Measurements from ENCODE around the gene CCSER1.
"Not testable (repeated sequence)": the region's sequence is repeated elsewhere in the genome, so short reads cannot be mapped to it uniquely, and the experiment has no call there.

The CCSER1 gene

GRCh38 chr4:91362125-91362524 is 1234.9 kb downstream of the CCSER1 start:
- Histone ChIP-seq H3K27me3 (ENCODE audit: insufficient read depth, low read length) (no peaks in the 10 kb centered on the region), H3K9ac (ENCODE audit: low read depth, low read length) (no peak overlapping the region), H3K36me3 (ENCODE audit: insufficient read depth, low read depth, low read length) (no peaks in the 10 kb centered on the region), H3K4me3 (ENCODE audit: low read length) (no peak overlapping the region), H3K4me1 (ENCODE audit: insufficient read depth, low read length) (no peaks in the 10 kb centered on the region), H3K9me3 (ENCODE audit: insufficient read depth, low read depth, low read length) (no peaks in the 10 kb centered on the region), H3K27ac (ENCODE audit: low read length) (no peak overlapping the region)

GRCh38 chr4:91366554-91366953 is 1239.4 kb downstream of the CCSER1 start:
- Histone ChIP-seq H3K27me3 (ENCODE audit: insufficient read depth, low read length) (no peaks in the 10 kb centered on the region), H3K4me1 (ENCODE audit: insufficient read depth, low read length) (no peaks in the 10 kb centered on the region), H3K9ac (ENCODE audit: low read depth, low read length) (no peak overlapping the region), H3K27ac (ENCODE audit: low read length) (no peak overlapping the region), H3K36me3 (ENCODE audit: insufficient read depth, low read depth, low read length) (no peaks in the 10 kb centered on the region), H3K4me3 (ENCODE audit: low read length) (no peak overlapping the region), H3K9me3 (ENCODE audit: insufficient read depth, low read depth, low read length) (no peaks in the 10 kb centered on the region)

- Histone ChIP-seq H3K4me1 (ENCODE audit: insufficient read depth, low read length) (no peaks in the 10 kb centered on the region), H3K4me3 (ENCODE audit: low read length) (no peak overlapping the region), H3K9me3 (ENCODE audit: insufficient read depth, low read depth, low read length) (no peaks in the 10 kb centered on the region), H3K36me3 (ENCODE audit: insufficient read depth, low read depth, low read length) (no peaks in the 10 kb centered on the region), H3K27me3 (ENCODE audit: insufficient read depth, low read length) (no peaks in the 10 kb centered on the region), H3K9ac (ENCODE audit: low read depth, low read length) (no peak overlapping the region), H3K27ac (ENCODE audit: low read length) (no peak overlapping the region)
These were observed 1241.9 kb downstream of the CCSER1 start for GRCh38 chr4:91369116-91369515.

- no peak overlapping the region for H3K4me3 ChIP-seq (ENCODE audit: low read length)
- H3K9me3 ChIP-seq (ENCODE audit: insufficient read depth, low read depth, low read length) = no peaks in the 10 kb centered on the region
- no peak overlapping the region for H3K27ac ChIP-seq (ENCODE audit: low read length)
- H3K9ac ChIP-seq (ENCODE audit: low read depth, low read length) = no peak overlapping the region
- no peaks in the 10 kb centered on the region for H3K4me1 ChIP-seq (ENCODE audit: insufficient read depth, low read length)
- no peaks in the 10 kb centered on the region for H3K36me3 ChIP-seq (ENCODE audit: insufficient read depth, low read depth, low read length)
- H3K27me3 ChIP-seq (ENCODE audit: insufficient read depth, low read length) = no peaks in the 10 kb centered on the region
These were observed 1246.4 kb downstream of the CCSER1 start for GRCh38 chr4:91373546-91373945.

- H3K36me3 ChIP-seq (ENCODE audit: insufficient read depth, low read depth, low read length); H3K27me3 ChIP-seq (ENCODE audit: insufficient read depth, low read length); H3K9ac ChIP-seq (ENCODE audit: low read depth, low read length); H3K4me1 ChIP-seq (ENCODE audit: insufficient read depth, low read length); H3K27ac ChIP-seq (ENCODE audit: low read length); H3K4me3 ChIP-seq (ENCODE audit: low read length): not testable (repeated sequence)
- H3K9me3 ChIP-seq (ENCODE audit: insufficient read depth, low read depth, low read length) = peaks cover 12% of the 10 kb centered on the region
These were observed 1278.2 kb downstream of the CCSER1 start for GRCh38 chr4:91405431-91405830.

GRCh38 chr4:91422011-91422410 is 1294.8 kb downstream of the CCSER1 start:
- H3K4me1 ChIP-seq (ENCODE audit: insufficient read depth, low read length) = no peaks in the 10 kb centered on the region
- H3K36me3 ChIP-seq (ENCODE audit: insufficient read depth, low read depth, low read length) = no peaks in the 10 kb centered on the region
- no peak overlapping the region for H3K27ac ChIP-seq (ENCODE audit: low read length)
- no peak overlapping the region for H3K9ac ChIP-seq (ENCODE audit: low read depth, low read length)
- no peak overlapping the region for H3K4me3 ChIP-seq (ENCODE audit: low read length)
- H3K27me3 ChIP-seq (ENCODE audit: insufficient read depth, low read length) = no peaks in the 10 kb centered on the region
- H3K9me3 ChIP-seq (ENCODE audit: insufficient read depth, low read depth, low read length) = peaks cover 3% of the 10 kb centered on the region

GRCh38 chr4:91426725-91427124 is 1299.5 kb downstream of the CCSER1 start:
- H3K27ac ChIP-seq (ENCODE audit: low read length) = no peak overlapping the region
- no peaks in the 10 kb centered on the region for H3K4me1 ChIP-seq (ENCODE audit: insufficient read depth, low read length)
- H3K9ac ChIP-seq (ENCODE audit: low read depth, low read length) = no peak overlapping the region
- no peaks in the 10 kb centered on the region for H3K27me3 ChIP-seq (ENCODE audit: insufficient read depth, low read length)
- H3K4me3 ChIP-seq (ENCODE audit: low read length) = no peak overlapping the region
- H3K36me3 ChIP-seq (ENCODE audit: insufficient read depth, low read depth, low read length) = no peaks in the 10 kb centered on the region
- H3K9me3 ChIP-seq (ENCODE audit: insufficient read depth, low read depth, low read length) = no peaks in the 10 kb centered on the region

GRCh38 chr4:91427171-91427570 is 1300.0 kb downstream of the CCSER1 start:
- no peak overlapping the region for H3K27ac ChIP-seq (ENCODE audit: low read length)
- no peaks in the 10 kb centered on the region for H3K27me3 ChIP-seq (ENCODE audit: insufficient read depth, low read length)

GRCh38 chr4:91434631-91435030 is 1307.4 kb downstream of the CCSER1 start:
- no peak overlapping the region for H3K27ac ChIP-seq (ENCODE audit: low read length)
- no peaks in the 10 kb centered on the region for H3K4me1 ChIP-seq (ENCODE audit: insufficient read depth, low read length)
- H3K27me3 ChIP-seq (ENCODE audit: insufficient read depth, low read length) = no peaks in the 10 kb centered on the region
- no peaks in the 10 kb centered on the region for H3K36me3 ChIP-seq (ENCODE audit: insufficient read depth, low read depth, low read length)
- no peak overlapping the region for H3K9ac ChIP-seq (ENCODE audit: low read depth, low read length)
- peaks cover 6% of the 10 kb centered on the region; the same call in 1 of the 2 replicates for H3K9me3 ChIP-seq (ENCODE audit: insufficient read depth, low read depth, low read length)
- H3K4me3 ChIP-seq (ENCODE audit: low read length) = no peak overlapping the region

More at GRCh38 chr4:91427171-91427570, 1300.0 kb downstream of the CCSER1 start:
- Histone ChIP-seq H3K36me3 (ENCODE audit: insufficient read depth, low read depth, low read length) (no peaks in the 10 kb centered on the region), H3K9me3 (ENCODE audit: insufficient read depth, low read depth, low read length) (no peaks in the 10 kb centered on the region), H3K4me3 (ENCODE audit: low read length) (no peak overlapping the region), H3K9ac (ENCODE audit: low read depth, low read length) (no peak overlapping the region), H3K4me1 (ENCODE audit: insufficient read depth, low read length) (no peaks in the 10 kb centered on the region)

- H3K9ac ChIP-seq (ENCODE audit: low read depth, low read length) = no peak overlapping the region
- H3K27ac ChIP-seq (ENCODE audit: low read length) = no peak overlapping the region
- peaks cover 6% of the 10 kb centered on the region; the same call in 1 of the 2 replicates for H3K9me3 ChIP-seq (ENCODE audit: insufficient read depth, low read depth, low read length)
- no peaks in the 10 kb centered on the region for H3K36me3 ChIP-seq (ENCODE audit: insufficient read depth, low read depth, low read length)
- no peaks in the 10 kb centered on the region for H3K4me1 ChIP-seq (ENCODE audit: insufficient read depth, low read length)
- H3K4me3 ChIP-seq (ENCODE audit: low read length) = no peak overlapping the region
- no peaks in the 10 kb centered on the region for H3K27me3 ChIP-seq (ENCODE audit: insufficient read depth, low read length)
These were observed 1309.4 kb downstream of the CCSER1 start for GRCh38 chr4:91436556-91436955.

GRCh38 chr4:91447168-91447567 is 1320.0 kb downstream of the CCSER1 start:
- Histone ChIP-seq H3K36me3 (ENCODE audit: insufficient read depth, low read depth, low read length) (no peaks in the 10 kb centered on the region), H3K9ac (ENCODE audit: low read depth, low read length) (no peak overlapping the region), H3K4me1 (ENCODE audit: insufficient read depth, low read length) (no peaks in the 10 kb centered on the region; the same call in 1 of the 2 replicates), H3K9me3 (ENCODE audit: insufficient read depth, low read depth, low read length) (no peaks in the 10 kb centered on the region), H3K4me3 (ENCODE audit: low read length) (no peak overlapping the region), H3K27ac (ENCODE audit: low read length) (no peak overlapping the region), H3K27me3 (ENCODE audit: insufficient read depth, low read length) (no peaks in the 10 kb centered on the region)

- H3K36me3 ChIP-seq (ENCODE audit: insufficient read depth, low read depth, low read length) = no peaks in the 10 kb centered on the region
- H3K9me3 ChIP-seq (ENCODE audit: insufficient read depth, low read depth, low read length) = no peaks in the 10 kb centered on the region
- no peaks in the 10 kb centered on the region for H3K27me3 ChIP-seq (ENCODE audit: insufficient read depth, low read length)
- H3K9ac ChIP-seq (ENCODE audit: low read depth, low read length) = no peak overlapping the region
- H3K4me3 ChIP-seq (ENCODE audit: low read length) = no peak overlapping the region
- no peak overlapping the region for H3K27ac ChIP-seq (ENCODE audit: low read length)
- no peaks in the 10 kb centered on the region; the same call in 1 of the 2 replicates for H3K4me1 ChIP-seq (ENCODE audit: insufficient read depth, low read length)
These were observed 1321.6 kb downstream of the CCSER1 start for GRCh38 chr4:91448668-91449330.

Measured in iPS-20b (cell line).